ENCODE measurements around the gene CACNA1B.
"Not testable (repeated sequence)": the region's sequence is repeated elsewhere in the genome, so short reads cannot be mapped to it uniquely, and the experiment has no call there.

Gene CACNA1B

GRCh38 chr9:137889966-137890365 lies 12.4 kb downstream of the CACNA1B start:
- DNase-seq (ENCODE audit: low spot score): not testable (repeated sequence)

- DNase-seq (ENCODE audit: low spot score): not testable (repeated sequence)
These were observed 13.4 kb downstream of the CACNA1B start for GRCh38 chr9:137890768-137891587.

GRCh38 chr9:137891588-137892423 lies 14.2 kb downstream of the CACNA1B start:
- DNase-seq (ENCODE audit: low spot score): no peak

- no peak for DNase-seq (ENCODE audit: low spot score)
These were observed 15.0 kb downstream of the CACNA1B start for GRCh38 chr9:137892424-137893191.

- DNase-seq (ENCODE audit: low spot score): no peak
These were observed 16.1 kb downstream of the CACNA1B start for GRCh38 chr9:137893670-137894069.

GRCh38 chr9:137899551-137900360 lies 22.2 kb downstream of the CACNA1B start:
- no peak for DNase-seq (ENCODE audit: low spot score)

GRCh38 chr9:137900584-137901310 lies 23.2 kb downstream of the CACNA1B start:
- DNase-seq (ENCODE audit: low spot score): no peak

- no peak for DNase-seq (ENCODE audit: low spot score)
These were observed 25.1 kb downstream of the CACNA1B start for GRCh38 chr9:137902646-137903045.

- no peak for DNase-seq (ENCODE audit: low spot score)
These were observed 28.2 kb downstream of the CACNA1B start for GRCh38 chr9:137905740-137906139.

- no peak for DNase-seq (ENCODE audit: low spot score)
These were observed 30.2 kb downstream of the CACNA1B start for GRCh38 chr9:137907776-137908175.

- DNase-seq (ENCODE audit: low spot score): no peak
These were observed 35.1 kb downstream of the CACNA1B start for GRCh38 chr9:137912671-137913070.

GRCh38 chr9:137913132-137913531 lies 35.5 kb downstream of the CACNA1B start:
- DNase-seq (ENCODE audit: low spot score): no peak

- DNase-seq (ENCODE audit: low spot score): no peak
These were observed 36.5 kb downstream of the CACNA1B start for GRCh38 chr9:137913771-137914767.

- no peak for DNase-seq (ENCODE audit: low spot score)
These were observed 39.0 kb downstream of the CACNA1B start for GRCh38 chr9:137916540-137916939.

- DNase-seq (ENCODE audit: low spot score): no peak
These were observed 39.5 kb downstream of the CACNA1B start for GRCh38 chr9:137917116-137917515.

GRCh38 chr9:137917795-137918194 lies 40.2 kb downstream of the CACNA1B start:
- no peak for DNase-seq (ENCODE audit: low spot score)

GRCh38 chr9:137918331-137919094 lies 40.9 kb downstream of the CACNA1B start:
- no peak for DNase-seq (ENCODE audit: low spot score)

- no peak for DNase-seq (ENCODE audit: low spot score)
These were observed 41.5 kb downstream of the CACNA1B start for GRCh38 chr9:137919095-137919465.

GRCh38 chr9:137919649-137920141 lies 42.1 kb downstream of the CACNA1B start:
- no peak for DNase-seq (ENCODE audit: low spot score)

All from LoVo (cell line).